GM18526 (cell line): ENCODE measurements around the gene ZSCAN22.
A peak's percentile ranks its signal among the peaks of the same experiment; 100 is the strongest.

Experiments
- POLR2A ChIP-seq: IDR thresholded peaks from 3 replicates; pipeline ENCODE4 v1.6.1; 2011; ENCODE audit not compliant: insufficient read length; ENCODE audit errors: extremely low read depth

Gene ZSCAN22

DNA sequence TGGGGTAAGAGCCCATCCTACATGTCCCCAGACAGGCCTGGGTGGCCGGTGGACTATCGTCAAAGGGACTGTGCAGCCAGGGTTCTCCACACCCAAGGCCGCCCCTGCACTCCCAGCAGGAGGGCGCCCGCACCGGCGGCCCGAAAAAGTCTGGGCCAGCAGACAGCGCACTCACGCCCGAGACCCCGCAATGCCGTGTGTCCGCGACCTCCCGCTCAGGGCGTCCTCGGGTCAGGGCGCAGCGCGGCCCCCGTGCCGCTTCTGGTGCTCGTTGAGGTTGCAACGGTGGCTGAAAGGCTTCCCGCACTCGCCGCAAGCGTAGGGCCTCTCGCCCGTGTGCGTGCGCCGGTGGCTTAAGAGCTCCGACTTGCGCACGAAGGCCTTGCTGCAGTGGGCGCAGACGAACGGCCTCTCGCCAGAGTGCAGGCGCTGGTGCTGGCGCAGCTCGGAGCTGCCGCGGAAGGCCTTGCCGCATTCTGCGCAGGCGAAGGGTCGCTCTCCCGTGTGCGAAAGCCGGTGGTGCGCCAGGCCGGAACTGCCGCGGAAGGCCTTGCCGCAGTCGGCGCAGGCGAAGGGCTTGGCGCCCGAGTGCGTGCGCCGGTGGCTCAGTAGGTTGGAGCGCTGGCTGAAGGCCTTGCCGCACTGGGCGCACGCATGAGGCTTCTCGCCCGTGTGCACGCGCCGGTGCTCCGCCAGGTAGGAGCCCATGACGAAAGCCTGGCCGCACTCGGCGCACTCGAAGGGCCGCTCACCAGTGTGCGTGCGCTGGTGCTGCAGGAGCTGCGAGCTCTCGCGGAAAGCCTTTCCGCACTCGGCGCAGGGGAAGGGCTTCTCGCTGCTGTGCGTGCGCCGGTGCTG, 29.3 kb downstream of the ZSCAN22 start:
- TF ChIP-seq POLR2A = peak; percentile 7

DNA sequence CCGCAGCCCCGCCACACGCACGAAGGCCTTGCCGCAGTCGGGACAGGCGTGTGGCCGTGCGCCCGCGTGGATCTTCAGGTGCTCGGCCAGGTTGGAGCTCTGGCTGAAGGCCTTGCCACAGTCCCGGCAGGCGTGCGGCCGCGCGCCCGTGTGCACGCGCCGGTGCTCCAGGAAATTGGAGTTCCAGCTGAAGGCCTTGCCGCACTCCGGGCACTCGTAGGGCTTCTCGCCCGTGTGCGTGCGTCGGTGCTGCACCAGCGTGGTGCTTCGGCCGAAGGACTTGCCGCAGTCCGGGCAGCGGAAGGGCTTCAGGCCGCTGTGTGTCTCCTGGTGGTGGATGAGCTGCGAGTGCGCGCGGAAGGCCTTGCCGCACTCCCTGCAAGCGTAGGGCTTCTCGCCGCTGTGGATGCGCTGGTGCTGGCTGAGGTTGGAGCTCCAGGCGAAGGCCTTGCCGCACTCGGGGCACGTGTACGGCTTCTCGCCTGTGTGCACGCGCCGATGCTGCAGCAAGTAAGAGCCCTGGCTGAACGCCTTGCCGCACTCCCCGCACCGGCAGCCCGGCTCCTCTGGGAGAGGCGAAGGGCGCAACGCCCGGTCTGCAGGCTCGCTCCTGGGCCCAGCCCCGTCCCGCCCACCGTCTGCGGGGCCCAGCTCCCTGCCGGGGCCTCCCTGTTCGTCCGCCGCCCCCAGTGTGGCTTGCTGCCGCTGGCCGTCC, 30.1 kb downstream of the ZSCAN22 start:
- TF ChIP-seq POLR2A = no peak

DNA sequence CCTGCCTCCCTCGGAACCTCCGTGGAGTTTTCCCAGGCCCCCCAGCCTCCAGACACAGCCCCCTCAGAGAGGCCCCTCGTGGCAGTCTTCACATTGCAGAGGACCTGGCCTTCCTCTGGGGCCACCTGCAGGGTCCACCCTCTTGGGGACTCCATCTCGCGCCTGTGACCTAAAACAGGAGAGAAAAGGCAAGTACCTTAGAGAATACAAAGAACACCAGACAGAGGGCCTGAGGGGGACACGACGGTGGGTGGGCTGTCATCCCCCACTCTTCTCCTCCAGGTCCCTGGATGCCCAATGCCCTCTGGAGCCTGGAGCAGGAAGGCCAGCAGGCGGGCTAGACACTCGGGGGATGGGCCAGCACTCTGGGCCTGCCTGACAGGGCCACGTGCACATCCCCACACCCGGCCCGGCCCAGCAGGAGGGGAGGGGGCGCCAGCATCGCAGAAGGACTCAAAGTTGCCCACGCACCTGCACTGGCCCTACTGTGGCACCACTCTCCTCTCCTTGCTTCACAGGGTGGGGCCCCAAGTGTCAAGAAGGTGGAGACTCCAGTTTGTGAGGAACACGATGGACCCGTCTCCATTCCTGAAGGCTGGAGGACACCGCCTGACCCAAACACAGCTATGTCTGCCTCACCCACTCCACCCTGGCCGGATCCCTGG, 30.8 kb downstream of the ZSCAN22 start:
- TF ChIP-seq POLR2A = no peak

DNA sequence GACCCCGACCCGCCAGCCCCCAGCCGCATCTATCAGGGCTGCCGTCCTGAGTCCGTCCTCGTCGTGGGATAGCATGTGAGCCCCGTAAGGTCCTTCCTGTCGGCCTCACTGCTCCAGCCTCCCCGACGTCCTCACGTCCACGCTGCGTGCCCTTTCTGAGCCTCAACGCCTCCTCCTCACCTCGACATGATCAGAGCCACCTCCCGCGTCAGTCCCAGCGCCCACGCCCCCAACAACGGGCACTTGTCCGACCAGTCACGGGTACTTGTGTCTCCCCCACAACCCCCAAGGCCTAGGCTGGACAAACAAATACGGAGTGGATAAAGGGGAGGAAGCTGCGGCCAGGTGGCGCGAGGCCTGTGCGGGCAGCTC, 35.1 kb downstream of the ZSCAN22 start:
- TF ChIP-seq POLR2A = peak; percentile 12

GRCh38 chr19:58362272-58362994, 35.6 kb downstream of the ZSCAN22 start, which contains the start of gene ZNF497:
Gene ZNF497 (minus strand): TSS chr19:58362751. CDS start chr19:58357635, 5,116 bp downstream.
- peak; percentile 51 for TF ChIP-seq POLR2A

DNA sequence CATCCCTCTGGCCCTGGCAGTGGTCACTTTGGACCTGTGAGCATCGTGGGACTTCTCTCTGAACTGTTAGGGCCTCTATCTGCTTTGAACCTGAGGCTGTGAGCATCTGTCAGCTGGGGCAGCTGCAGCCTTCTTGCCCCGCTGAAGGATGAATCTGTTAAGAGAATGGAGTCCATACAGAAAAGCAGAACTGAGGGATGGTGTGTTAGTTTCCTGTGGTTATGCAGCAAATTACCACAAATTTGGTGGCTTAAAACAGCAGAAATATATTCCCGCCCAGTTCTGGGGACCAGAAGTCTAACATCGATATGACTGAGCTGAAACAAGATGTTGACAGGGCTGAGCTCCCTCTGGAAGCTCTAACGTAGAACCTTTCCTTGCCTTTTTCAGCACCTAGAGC, 37.4 kb downstream of the ZSCAN22 start:
- no peak for TF ChIP-seq POLR2A

GRCh38 chr19:58366585-58367430, 40.0 kb downstream of the ZSCAN22 start:
- no peak for TF ChIP-seq POLR2A

GRCh38 chr19:58367698-58368454, 41.1 kb downstream of the ZSCAN22 start:
- TF ChIP-seq POLR2A = no peak

DNA sequence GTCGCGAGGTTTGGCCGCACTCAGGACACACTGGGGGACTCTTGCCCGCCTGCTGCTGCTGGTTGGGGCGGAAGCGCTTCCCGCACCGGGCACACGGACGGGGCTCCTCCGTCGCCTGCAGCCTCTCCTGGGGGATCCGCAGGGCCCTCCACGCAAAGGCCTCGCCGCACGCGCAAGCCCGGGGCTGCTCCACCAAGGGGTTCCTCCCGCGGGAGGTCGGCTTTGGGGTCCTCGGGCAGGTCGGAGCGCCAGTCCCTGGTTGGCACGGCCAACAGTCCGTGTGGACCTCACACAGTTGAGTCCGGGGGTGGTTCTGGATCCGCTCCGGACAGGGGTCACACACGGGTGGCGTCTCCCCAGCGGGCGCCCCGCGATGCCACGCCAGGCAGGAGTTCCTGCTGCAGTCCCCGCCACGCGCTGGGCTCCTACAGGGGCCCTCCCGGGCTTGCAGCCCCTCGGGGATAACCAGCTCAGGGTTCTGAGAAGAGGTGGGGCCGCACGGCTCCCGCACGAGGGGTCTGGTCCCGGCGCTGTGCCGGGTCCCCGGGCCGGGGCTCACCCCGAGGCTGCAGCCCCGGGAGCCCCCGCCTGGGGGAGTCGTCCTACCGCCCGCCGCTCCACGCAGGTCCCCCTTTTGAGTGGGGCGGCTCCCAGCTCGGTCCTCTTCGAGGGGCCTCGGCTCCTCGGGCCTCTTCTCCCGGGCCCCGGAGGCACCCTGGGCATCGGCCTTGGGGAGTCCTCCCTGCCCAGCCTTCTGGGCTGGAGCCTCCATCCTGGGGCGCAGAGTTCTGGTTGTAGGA, 42.0 kb downstream of the ZSCAN22 start:
- TF ChIP-seq POLR2A = no peak

DNA sequence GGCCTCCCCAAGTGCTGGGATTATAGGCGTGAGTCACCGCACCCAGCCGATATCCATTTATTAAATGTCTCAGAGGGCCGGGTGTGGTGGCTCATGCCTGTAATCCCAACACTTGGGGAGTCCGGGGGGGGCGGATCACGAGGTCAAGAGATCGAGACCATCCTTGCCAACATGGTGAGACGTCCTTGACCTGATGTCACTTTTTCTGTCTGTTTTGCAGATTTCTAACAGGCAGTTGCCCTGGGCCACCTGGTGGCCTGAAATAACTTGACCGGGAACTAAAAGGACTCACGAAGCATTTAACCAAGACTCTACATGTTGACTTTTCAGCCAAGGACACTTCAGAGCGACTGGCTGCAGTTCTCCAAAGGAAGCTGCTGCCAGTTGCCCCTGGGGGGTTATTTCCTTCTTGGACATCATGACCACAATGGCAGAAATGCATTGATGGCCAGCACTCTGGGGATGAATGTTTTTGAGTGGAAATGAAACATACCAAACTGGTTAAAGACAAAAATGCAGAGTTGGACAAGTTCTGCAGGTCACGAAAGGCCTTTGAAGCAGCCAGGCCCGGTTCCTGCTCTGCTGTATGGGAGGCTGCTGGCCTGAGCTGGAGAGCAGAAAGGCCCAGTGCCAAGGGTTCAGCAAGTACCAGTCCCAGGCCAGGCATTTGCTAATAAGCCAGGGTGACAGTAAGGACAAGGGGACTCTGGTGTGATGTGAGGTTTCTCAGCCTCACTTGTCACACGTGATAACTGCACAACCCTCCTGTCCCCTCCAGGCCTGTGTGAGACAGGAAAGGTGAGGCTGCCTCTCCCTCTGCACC, 45.7 kb downstream of the ZSCAN22 start:
- no peak for TF ChIP-seq POLR2A

DNA sequence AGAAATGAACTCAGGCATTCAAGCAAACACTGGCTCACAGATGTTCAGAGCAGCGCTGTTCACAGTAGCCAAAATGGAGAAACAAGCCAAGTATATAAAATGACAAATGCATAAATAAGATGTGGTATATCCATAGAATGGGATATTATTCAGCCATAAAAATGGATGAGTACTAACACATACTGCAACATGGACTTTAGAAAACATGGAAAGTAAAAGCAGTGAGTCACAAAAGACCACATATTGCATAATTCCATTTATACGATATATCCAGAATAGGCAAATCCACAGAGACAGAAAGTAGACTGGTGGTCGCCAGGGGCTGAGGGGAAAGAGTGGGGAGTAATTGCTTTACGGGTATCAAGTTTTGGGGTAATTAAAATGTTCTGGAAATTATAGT, 47.4 kb downstream of the ZSCAN22 start:
- no peak for TF ChIP-seq POLR2A

DNA sequence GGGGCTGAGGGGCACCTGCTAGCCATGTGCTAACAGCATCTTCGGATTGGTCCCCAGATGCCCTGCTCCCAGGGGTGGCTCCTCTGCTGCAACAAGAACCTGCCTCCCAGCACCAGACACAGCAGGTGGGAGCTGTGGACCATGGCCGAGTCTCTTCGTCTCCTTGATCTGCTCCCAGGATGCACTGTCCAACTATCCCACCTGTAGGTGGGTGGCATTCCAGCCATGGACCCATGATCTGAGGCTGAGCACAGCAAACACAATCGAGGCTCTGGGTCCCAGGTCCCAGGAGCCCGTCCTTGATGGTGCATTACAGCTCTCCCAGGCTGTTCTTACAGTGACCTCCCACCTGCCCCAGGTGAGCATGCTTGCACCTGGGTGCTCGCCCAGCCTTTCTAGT, 52.5 kb downstream of the ZSCAN22 start:
- TF ChIP-seq POLR2A = no peak
